ENCODE measurements around the gene CPPED1.

CPPED1 gene

DNA sequence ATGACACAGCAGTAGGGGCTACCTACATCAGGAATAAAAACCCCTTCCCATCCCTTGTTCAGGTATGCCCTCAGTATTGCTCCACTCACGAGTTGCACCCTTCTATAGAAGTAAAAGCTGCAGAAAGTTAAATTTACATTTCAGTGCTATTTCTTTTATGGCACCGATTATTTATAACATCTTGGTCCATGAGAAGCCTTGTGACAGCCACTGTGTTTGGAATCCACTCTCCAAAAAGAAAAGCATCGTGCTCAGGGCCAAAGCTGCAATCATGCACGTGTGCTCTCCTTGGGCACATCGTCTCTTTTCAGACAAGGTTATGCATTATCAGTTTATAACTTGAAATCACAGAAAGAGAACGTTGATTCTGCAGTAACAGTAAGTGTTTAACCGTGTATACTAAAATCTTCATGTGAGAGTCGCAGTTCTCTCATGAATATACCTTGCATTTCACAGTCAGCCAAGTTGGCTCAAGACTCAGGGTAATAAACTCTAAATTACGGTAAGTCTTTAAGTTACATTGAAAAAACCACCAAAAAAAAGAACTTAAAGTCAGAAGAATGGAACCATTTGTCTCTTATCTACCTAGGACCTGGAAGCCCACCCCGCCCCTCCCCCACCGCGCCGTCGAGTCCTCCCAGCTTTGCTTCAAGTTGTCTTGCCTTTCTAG, 189.6 kb downstream of the CPPED1 start:
- no peak for DNase-seq (ENCODE audit: low read depth)
- TF ChIP-seq, protein P1, sequence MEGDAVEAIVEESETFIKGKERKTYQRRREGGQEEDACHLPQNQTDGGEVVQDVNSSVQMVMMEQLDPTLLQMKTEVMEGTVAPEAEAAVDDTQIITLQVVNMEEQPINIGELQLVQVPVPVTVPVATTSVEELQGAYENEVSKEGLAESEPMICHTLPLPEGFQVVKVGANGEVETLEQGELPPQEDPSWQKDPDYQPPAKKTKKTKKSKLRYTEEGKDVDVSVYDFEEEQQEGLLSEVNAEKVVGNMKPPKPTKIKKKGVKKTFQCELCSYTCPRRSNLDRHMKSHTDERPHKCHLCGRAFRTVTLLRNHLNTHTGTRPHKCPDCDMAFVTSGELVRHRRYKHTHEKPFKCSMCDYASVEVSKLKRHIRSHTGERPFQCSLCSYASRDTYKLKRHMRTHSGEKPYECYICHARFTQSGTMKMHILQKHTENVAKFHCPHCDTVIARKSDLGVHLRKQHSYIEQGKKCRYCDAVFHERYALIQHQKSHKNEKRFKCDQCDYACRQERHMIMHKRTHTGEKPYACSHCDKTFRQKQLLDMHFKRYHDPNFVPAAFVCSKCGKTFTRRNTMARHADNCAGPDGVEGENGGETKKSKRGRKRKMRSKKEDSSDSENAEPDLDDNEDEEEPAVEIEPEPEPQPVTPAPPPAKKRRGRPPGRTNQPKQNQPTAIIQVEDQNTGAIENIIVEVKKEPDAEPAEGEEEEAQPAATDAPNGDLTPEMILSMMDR (IDR thresholded peaks at IDR 0.05; ENCODE audit: insufficient read depth, low read depth, low read length, missing control alignments) = no peak
- no peak overlapping the region for H3K4me3 ChIP-seq (ENCODE audit: low read depth, low read length)

DNA sequence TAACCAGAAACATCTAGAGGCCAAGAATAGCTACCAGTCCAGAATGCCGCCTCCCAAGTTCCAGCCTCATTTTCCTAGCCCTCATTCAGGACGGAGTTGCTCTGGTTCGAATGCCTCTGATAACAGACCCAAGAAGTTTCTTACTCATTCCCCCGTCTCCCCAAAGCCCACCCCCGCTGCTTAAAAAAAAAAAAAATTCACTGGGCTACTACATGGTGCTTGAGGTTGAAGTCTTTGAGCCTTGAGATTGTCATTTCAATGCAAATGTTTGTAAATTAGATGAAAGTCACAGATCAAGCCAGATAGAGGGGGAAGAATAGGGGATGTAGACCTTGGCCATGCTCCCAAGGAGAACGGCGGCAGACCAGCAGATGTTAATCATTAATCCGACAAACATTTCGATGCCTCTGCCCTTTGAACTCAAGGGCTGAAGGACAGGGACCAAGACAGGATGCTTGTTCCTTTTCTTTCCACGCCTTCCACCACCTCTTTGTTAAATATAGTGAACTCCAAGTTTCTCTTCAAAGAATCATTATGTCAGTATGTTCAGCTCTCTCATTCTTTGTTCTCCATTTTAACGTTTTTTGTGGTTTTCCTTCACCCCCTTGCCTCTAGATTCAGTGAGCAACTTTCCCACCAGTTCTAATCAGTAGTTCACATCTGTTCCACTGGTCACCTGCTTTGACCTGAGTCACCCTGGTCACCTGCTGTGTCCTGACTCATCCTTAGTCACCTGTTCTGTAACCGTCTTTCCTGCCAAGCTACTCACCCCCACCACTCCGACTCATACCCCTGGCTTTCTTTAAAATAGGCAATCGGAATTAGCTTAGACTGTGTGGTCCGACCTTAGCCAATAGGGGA, 190.3 kb downstream of the CPPED1 start:
- TF ChIP-seq, protein P1 (IDR thresholded peaks at IDR 0.05; ENCODE audit: insufficient read depth, low read depth, low read length, missing control alignments) = no peak
- peak; percentile 48 for DNase-seq (ENCODE audit: low read depth)
- no peak overlapping the region for H3K4me3 ChIP-seq (ENCODE audit: low read depth, low read length)

GRCh38 chr16:12612598-12613101, 191.0 kb downstream of the CPPED1 start:
- H3K4me3 ChIP-seq (ENCODE audit: low read depth, low read length) = no peak overlapping the region
- DNase-seq (ENCODE audit: low read depth) = no peak
- TF ChIP-seq, protein P1 (IDR thresholded peaks at IDR 0.05; ENCODE audit: insufficient read depth, low read depth, low read length, missing control alignments) = no peak

GRCh38 chr16:12611916-12612597, 191.6 kb downstream of the CPPED1 start:
- DNase-seq (ENCODE audit: low read depth) = no peak
- TF ChIP-seq, protein P1 (IDR thresholded peaks at IDR 0.05; ENCODE audit: insufficient read depth, low read depth, low read length, missing control alignments) = no peak
- H3K4me3 ChIP-seq (ENCODE audit: low read depth, low read length) = no peak overlapping the region

GRCh38 chr16:12611006-12611477, 192.6 kb downstream of the CPPED1 start:
- DNase-seq (ENCODE audit: low read depth) = no peak
- no peak overlapping the region for H3K4me3 ChIP-seq (ENCODE audit: low read depth, low read length)
- TF ChIP-seq, protein P1 (IDR thresholded peaks at IDR 0.05; ENCODE audit: insufficient read depth, low read depth, low read length, missing control alignments) = no peak

DNA sequence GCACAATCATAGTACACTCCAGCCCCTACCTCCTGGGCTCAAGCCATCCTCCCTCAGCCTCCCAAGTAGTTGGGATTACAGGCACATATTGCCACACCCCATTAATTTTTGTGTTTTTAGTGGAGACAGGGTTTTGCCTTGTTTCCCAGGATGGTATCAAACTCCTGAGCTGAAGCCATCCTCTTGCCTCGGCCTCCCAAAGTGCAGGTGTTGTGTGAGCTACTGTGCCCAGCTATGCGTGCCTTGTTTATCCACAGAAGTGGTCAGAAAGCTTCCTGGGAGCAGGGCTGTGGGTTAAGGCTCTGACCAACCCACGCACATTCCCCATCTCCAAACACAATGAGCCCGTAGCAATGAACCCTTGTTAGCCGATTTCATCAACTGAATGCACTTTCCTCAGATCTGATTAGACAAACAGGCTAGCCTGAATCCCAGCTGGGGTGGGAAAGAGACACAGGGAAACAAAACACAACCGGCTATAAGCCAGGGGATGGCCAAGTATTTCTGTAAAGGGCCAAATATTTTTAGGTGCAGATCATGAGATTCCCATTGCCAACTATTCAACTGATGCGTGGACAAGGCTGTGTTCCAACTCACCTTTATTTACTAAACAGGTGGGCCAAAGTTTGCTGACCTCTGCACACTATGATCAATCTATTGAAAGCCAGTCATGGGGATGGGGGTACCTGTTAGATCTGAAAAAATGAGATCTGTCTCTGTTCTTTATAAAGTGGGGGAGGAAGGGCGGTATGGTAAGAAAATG, 193.6 kb downstream of the CPPED1 start:
- DNase-seq (ENCODE audit: low read depth) = no peak
- H3K4me3 ChIP-seq (ENCODE audit: low read depth, low read length) = no peak overlapping the region
- TF ChIP-seq, protein P1 (IDR thresholded peaks at IDR 0.05; ENCODE audit: insufficient read depth, low read depth, low read length, missing control alignments) = no peak
